ENCODE data around the gene FKBP15. TPM values are rescaled to one million over a fixed set of nuclear protein-coding genes. Genes with fewer than 3 reads are reported as not detected.

Gene FKBP15
- polyA plus RNA-seq, 1 of the 3 experiments (the other 2 are of a cell fraction) = 13.9 TPM

DNA sequence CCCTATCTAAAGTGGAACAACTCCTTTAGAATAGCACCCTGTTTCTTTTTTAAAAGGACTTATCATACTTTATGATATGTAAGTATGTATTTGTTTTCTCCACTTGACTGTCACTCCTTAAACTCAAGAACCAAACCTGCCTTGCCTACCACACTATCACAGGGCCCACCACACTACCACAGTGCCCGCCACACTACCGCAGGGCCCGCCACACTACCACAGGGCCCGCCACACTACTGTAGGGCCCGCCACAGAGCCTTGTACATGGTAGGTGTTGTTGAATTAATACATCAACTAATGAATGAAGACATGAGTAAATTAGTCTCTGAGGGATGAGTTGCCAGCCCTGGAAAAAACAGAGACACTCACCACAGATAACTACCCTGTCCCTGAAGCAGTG is 52.3 kb downstream of the FKBP15 start:
- Histone ChIP-seq H3K27me3 (ENCODE audit: insufficient read depth) (no peaks in the 10 kb centered on the region), H3K4me2 (no peak overlapping the region), H3K9me2 (no peaks in the 10 kb centered on the region), H3K4me3 (ENCODE audit: low read depth in 2 of 2, low read length in 1 of 2) (no peak overlapping the region), H3K4me1 (ENCODE audit: control insufficient read depth in 1 of 2, insufficient read depth in 2 of 2, low read depth in 1 of 2, low read length in 1 of 2) (peaks cover 5 to 9% of the 10 kb centered on the region in 2 experiments; a peak in 1 of 4 replicates), H3K79me2 (ENCODE audit: insufficient read depth) (no peaks in the 10 kb centered on the region), H3K9me3 (no peaks in the 10 kb centered on the region), H3F3A (replicated peaks; ENCODE audit: insufficient read depth) (no peaks in the 10 kb centered on the region), H4K20me1 (ENCODE audit: insufficient read depth) (no peaks in the 10 kb centered on the region), H3K36me3 (replicated peaks in 1 of 2; ENCODE audit: control insufficient read depth in 1 of 2, insufficient read depth in 2 of 2, low read length in 1 of 2) (peaks cover 42 to 78% of the 10 kb centered on the region in 2 experiments), H2AFZ (ENCODE audit: low read depth) (no peak overlapping the region), H3K9ac (no peak overlapping the region), H3K27ac (ENCODE audit: low read depth in 2 of 2, low read length in 1 of 2) (no peak overlapping the region)
- TF ChIP-seq JUND (IDR thresholded peaks at IDR 0.05) = no peak
- TF ChIP-seq, protein P1, sequence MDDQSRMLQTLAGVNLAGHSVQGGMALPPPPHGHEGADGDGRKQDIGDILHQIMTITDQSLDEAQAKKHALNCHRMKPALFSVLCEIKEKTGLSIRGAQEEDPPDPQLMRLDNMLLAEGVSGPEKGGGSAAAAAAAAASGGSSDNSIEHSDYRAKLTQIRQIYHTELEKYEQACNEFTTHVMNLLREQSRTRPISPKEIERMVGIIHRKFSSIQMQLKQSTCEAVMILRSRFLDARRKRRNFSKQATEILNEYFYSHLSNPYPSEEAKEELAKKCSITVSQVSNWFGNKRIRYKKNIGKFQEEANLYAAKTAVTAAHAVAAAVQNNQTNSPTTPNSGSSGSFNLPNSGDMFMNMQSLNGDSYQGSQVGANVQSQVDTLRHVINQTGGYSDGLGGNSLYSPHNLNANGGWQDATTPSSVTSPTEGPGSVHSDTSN (IDR thresholded peaks at IDR 0.05) = no peak
- TF ChIP-seq, protein P2, sequence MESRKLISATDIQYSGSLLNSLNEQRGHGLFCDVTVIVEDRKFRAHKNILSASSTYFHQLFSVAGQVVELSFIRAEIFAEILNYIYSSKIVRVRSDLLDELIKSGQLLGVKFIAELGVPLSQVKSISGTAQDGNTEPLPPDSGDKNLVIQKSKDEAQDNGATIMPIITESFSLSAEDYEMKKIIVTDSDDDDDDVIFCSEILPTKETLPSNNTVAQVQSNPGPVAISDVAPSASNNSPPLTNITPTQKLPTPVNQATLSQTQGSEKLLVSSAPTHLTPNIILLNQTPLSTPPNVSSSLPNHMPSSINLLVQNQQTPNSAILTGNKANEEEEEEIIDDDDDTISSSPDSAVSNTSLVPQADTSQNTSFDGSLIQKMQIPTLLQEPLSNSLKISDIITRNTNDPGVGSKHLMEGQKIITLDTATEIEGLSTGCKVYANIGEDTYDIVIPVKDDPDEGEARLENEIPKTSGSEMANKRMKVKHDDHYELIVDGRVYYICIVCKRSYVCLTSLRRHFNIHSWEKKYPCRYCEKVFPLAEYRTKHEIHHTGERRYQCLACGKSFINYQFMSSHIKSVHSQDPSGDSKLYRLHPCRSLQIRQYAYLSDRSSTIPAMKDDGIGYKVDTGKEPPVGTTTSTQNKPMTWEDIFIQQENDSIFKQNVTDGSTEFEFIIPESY (IDR thresholded peaks at IDR 0.05; ENCODE audit: borderline replicate concordance, low read depth) = no peak
- no peak for TF ChIP-seq NRF1 (IDR thresholded peaks at IDR 0.05; ENCODE audit: low read depth, low read length)
- TF ChIP-seq FOXJ3 (CRISPR knock-in tag; IDR thresholded peaks at IDR 0.05) = no peak
- CTCF ChIA-PET = no interaction called here
- POLR2A ChIA-PET = no interaction called here
- DNase-seq = no peak
- WGBS (ENCODE audit: low lambda C conversion rate) = 100% methylated on average over 5 of the region's 5 CpGs

DNA sequence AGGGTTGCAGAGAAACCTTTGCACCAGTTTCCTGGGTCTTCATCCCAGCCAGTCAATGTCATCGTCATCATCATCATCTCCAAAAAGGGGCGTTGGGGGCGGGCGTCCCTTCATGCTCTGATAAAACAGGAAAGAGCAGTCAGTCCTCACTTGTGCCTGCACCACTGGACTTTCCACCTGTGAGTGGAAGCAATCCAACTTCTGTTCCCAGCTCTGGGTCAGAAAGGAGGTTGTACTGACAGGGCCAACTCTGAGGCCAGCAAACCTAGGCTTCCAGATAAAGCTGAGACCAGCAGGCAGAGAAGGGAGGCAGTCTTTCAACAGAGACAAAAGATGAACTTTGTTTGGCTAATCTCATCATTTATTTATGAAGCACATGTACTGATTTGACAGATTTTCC is 55.0 kb downstream of the FKBP15 start:
- no peak overlapping the region for H3K27ac ChIP-seq (ENCODE audit: low read depth in 2 of 2, low read length in 1 of 2)
- H3K4me2 ChIP-seq = no peak overlapping the region
- H3K9ac ChIP-seq = no peak overlapping the region
- no peaks in the 10 kb centered on the region for H3K9me2 ChIP-seq
- H3K4me1 ChIP-seq (ENCODE audit: control insufficient read depth in 1 of 2, insufficient read depth in 2 of 2, low read depth in 1 of 2, low read length in 1 of 2) = peaks cover 5 to 11% of the 10 kb centered on the region in 2 experiments; a peak in 1 of 4 replicates
- POLR2A ChIA-PET = no interaction called here
- 95% methylated on average over 3 of the region's 4 CpGs for WGBS (ENCODE audit: low lambda C conversion rate)
- CTCF ChIA-PET = interaction anchor here (2.2 kb wide), 1 partner anchor 12 kb away, joined by 5 read pairs; no protein-coding TSS in a partner anchor
- H4K20me1 ChIP-seq (ENCODE audit: insufficient read depth) = no peaks in the 10 kb centered on the region
- H3K27me3 ChIP-seq (ENCODE audit: insufficient read depth) = no peaks in the 10 kb centered on the region
- DNase-seq = no peak
- H3K9me3 ChIP-seq = no peaks in the 10 kb centered on the region
- H2AFZ ChIP-seq (ENCODE audit: low read depth) = no peak overlapping the region
- no peaks in the 10 kb centered on the region for H3K79me2 ChIP-seq (ENCODE audit: insufficient read depth)
- no peak overlapping the region for H3K4me3 ChIP-seq (ENCODE audit: low read depth in 2 of 2, low read length in 1 of 2)
- H3F3A ChIP-seq (replicated peaks; ENCODE audit: insufficient read depth) = no peaks in the 10 kb centered on the region
- peaks cover 28 to 88% of the 10 kb centered on the region in 2 experiments for H3K36me3 ChIP-seq (replicated peaks in 1 of 2; ENCODE audit: control insufficient read depth in 1 of 2, insufficient read depth in 2 of 2, low read length in 1 of 2)
- TF ChIP-seq FOXM1 (IDR thresholded peaks at IDR 0.05; ENCODE audit: low read depth) = no peak
- TF ChIP-seq TAF1 (IDR thresholded peaks at IDR 0.05; ENCODE audit: borderline replicate concordance, low read depth, low read length) = no peak
- TF ChIP-seq RAD21 (IDR thresholded peaks at IDR 0.05; ENCODE audit: low read length) = no peak
- TF ChIP-seq, protein P2 (IDR thresholded peaks at IDR 0.05; ENCODE audit: borderline replicate concordance, low read depth) = no peak
- TF ChIP-seq, protein P3, sequence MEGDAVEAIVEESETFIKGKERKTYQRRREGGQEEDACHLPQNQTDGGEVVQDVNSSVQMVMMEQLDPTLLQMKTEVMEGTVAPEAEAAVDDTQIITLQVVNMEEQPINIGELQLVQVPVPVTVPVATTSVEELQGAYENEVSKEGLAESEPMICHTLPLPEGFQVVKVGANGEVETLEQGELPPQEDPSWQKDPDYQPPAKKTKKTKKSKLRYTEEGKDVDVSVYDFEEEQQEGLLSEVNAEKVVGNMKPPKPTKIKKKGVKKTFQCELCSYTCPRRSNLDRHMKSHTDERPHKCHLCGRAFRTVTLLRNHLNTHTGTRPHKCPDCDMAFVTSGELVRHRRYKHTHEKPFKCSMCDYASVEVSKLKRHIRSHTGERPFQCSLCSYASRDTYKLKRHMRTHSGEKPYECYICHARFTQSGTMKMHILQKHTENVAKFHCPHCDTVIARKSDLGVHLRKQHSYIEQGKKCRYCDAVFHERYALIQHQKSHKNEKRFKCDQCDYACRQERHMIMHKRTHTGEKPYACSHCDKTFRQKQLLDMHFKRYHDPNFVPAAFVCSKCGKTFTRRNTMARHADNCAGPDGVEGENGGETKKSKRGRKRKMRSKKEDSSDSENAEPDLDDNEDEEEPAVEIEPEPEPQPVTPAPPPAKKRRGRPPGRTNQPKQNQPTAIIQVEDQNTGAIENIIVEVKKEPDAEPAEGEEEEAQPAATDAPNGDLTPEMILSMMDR (IDR thresholded peaks at IDR 0.05) = no peak
- TF ChIP-seq, protein P4, sequence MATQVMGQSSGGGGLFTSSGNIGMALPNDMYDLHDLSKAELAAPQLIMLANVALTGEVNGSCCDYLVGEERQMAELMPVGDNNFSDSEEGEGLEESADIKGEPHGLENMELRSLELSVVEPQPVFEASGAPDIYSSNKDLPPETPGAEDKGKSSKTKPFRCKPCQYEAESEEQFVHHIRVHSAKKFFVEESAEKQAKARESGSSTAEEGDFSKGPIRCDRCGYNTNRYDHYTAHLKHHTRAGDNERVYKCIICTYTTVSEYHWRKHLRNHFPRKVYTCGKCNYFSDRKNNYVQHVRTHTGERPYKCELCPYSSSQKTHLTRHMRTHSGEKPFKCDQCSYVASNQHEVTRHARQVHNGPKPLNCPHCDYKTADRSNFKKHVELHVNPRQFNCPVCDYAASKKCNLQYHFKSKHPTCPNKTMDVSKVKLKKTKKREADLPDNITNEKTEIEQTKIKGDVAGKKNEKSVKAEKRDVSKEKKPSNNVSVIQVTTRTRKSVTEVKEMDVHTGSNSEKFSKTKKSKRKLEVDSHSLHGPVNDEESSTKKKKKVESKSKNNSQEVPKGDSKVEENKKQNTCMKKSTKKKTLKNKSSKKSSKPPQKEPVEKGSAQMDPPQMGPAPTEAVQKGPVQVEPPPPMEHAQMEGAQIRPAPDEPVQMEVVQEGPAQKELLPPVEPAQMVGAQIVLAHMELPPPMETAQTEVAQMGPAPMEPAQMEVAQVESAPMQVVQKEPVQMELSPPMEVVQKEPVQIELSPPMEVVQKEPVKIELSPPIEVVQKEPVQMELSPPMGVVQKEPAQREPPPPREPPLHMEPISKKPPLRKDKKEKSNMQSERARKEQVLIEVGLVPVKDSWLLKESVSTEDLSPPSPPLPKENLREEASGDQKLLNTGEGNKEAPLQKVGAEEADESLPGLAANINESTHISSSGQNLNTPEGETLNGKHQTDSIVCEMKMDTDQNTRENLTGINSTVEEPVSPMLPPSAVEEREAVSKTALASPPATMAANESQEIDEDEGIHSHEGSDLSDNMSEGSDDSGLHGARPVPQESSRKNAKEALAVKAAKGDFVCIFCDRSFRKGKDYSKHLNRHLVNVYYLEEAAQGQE (IDR thresholded peaks at IDR 0.05; ENCODE audit: low read depth, low read length) = no peak
- TF ChIP-seq ELF1 (IDR thresholded peaks at IDR 0.05) = no peak
- TF ChIP-seq, protein P5, sequence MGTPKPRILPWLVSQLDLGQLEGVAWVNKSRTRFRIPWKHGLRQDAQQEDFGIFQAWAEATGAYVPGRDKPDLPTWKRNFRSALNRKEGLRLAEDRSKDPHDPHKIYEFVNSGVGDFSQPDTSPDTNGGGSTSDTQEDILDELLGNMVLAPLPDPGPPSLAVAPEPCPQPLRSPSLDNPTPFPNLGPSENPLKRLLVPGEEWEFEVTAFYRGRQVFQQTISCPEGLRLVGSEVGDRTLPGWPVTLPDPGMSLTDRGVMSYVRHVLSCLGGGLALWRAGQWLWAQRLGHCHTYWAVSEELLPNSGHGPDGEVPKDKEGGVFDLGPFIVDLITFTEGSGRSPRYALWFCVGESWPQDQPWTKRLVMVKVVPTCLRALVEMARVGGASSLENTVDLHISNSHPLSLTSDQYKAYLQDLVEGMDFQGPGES (IDR thresholded peaks at IDR 0.05; ENCODE audit: low read depth, low read length) = no peak
- no peak for TF ChIP-seq NRF1 (IDR thresholded peaks at IDR 0.05; ENCODE audit: low read depth, low read length)
- TF ChIP-seq GABPA (IDR thresholded peaks at IDR 0.05; ENCODE audit: low read depth) = no peak
- no peak for TF ChIP-seq GATA2 (CRISPR knock-in tag; IDR thresholded peaks at IDR 0.05)
- TF ChIP-seq FOSL2 (IDR thresholded peaks at IDR 0.05; ENCODE audit: borderline replicate concordance, low read depth) = no peak

All from SK-N-SH (cell line).